CD4-positive, alpha-beta memory T cell (primary cell): ENCODE results near the gene BRS3. TPM values are rescaled to one million over a fixed set of nuclear protein-coding genes. Genes with fewer than 3 reads are reported as not detected.

Experiments used
- CTCF ChIA-PET: fragments of 350-600 bp; sonication (Branson Sonifier 250); formaldehyde crosslinking; loops from one replicate; lab custom pipeline; 2021; ENCODE audit warnings: inconsistent platforms; ENCODE audit not compliant: partially characterized antibody; lab: Charles Lee
- POLR2A ChIA-PET: fragments of 350-600 bp; sonication (Branson Sonifier 250); formaldehyde crosslinking; loops from one replicate; lab custom pipeline; 2021; ENCODE audit not compliant: partially characterized antibody; lab: Charles Lee
- DNase-seq, 5 donors: peaks; one replicate each; pipeline versions ENCODE4 v3.0.0 to v3.0.0-alpha.2; 2020 to 2022; ENCODE audit warnings: mixed read lengths in 1 of 5
- H3K27ac ChIP-seq: one replicate; pipeline ENCODE4 v1.7.0; 2013; ENCODE audit warnings: low read depth, low read length
- H3K27me3 ChIP-seq: 2 replicates; pipeline ENCODE4 v1.7.0; 2013; ENCODE audit warnings: mild to moderate bottlenecking, low read length, moderate library complexity; ENCODE audit not compliant: insufficient read depth
- H3K36me3 ChIP-seq: 2 replicates; pipeline ENCODE4 v1.7.0; 2013; ENCODE audit warnings: mild to moderate bottlenecking, low read length, moderate library complexity; ENCODE audit not compliant: insufficient read depth
- H3K4me1 ChIP-seq: 2 replicates; pipeline ENCODE4 v1.7.0; 2013; ENCODE audit warnings: mild to moderate bottlenecking, low read length, moderate library complexity; ENCODE audit not compliant: insufficient read depth
- H3K4me3 ChIP-seq, 2 donors: one replicate each; pipeline ENCODE4 v1.7.0; 2013; ENCODE audit warnings: low read length in 2 of 2, mild to moderate bottlenecking in 1 of 2
- H3K9me3 ChIP-seq, 2 donors: one replicate each; pipeline ENCODE4 v1.7.0; 2013; ENCODE audit warnings: low read length in 2 of 2, control low read depth in 1 of 2; ENCODE audit not compliant: control insufficient read depth in 1 of 2
- H3K27ac Mint-ChIP-seq, 7 donors: one replicate each; pipeline ENCODE4 v1.8.0; 2020 to 2021; ENCODE audit warnings: mixed read lengths in 7 of 7, mild to moderate bottlenecking in 6 of 7, inconsistent platforms in 3 of 7, moderate library complexity in 3 of 7
- H3K27me3 Mint-ChIP-seq, 2 donors: one replicate each; pipeline ENCODE4 v1.8.0; 2020 to 2021; ENCODE audit warnings: mixed read lengths in 2 of 2
- H3K36me3 Mint-ChIP-seq, 2 donors: one replicate each; pipeline ENCODE4 v1.8.0; 2020 to 2021; ENCODE audit warnings: mixed read lengths in 2 of 2, inconsistent platforms in 1 of 2, mild to moderate bottlenecking in 1 of 2
- H3K4me1 Mint-ChIP-seq, 4 donors: one replicate each; pipeline ENCODE4 v1.8.0; 2020 to 2021; ENCODE audit warnings: mixed read lengths in 4 of 4, mild to moderate bottlenecking in 1 of 4
- H3K4me3 Mint-ChIP-seq, 8 donors: one replicate each; pipeline ENCODE4 v1.8.0; 2020 to 2021; ENCODE audit warnings: mixed read lengths in 8 of 8, mild to moderate bottlenecking in 7 of 8, moderate library complexity in 6 of 8, inconsistent platforms in 3 of 8
- H3K9me3 Mint-ChIP-seq, 8 donors: one replicate each; pipeline ENCODE4 v1.8.0; 2020 to 2021; ENCODE audit warnings: mixed read lengths in 8 of 8, mild to moderate bottlenecking in 5 of 8, inconsistent platforms in 3 of 8, moderate library complexity in 1 of 8
- intact Hi-C: fragments of 100-400 bp; cut with micrococcal nuclease; formaldehyde crosslinking; loops from one replicate; pipeline ENCODE4 v1.15.1; 2023
- polyA plus RNA-seq, 2 donors: library from polyadenylated mRNA; unstranded; fragments of 300-500 nt; fragmentation: Illumina TruSeq; gene quantifications; one replicate each; pipeline ENCODE4 v1.2.3, GENCODE V29; 2021
- total RNA-seq, 2 experiments: library from RNA; stranded (reverse); gene quantifications; one replicate each; pipeline ENCODE4 v1.2.3, GENCODE V29; 2021

Gene BRS3
- total and polyA plus RNA-seq, 4 experiments from 2014 or later: not detected

DNA sequence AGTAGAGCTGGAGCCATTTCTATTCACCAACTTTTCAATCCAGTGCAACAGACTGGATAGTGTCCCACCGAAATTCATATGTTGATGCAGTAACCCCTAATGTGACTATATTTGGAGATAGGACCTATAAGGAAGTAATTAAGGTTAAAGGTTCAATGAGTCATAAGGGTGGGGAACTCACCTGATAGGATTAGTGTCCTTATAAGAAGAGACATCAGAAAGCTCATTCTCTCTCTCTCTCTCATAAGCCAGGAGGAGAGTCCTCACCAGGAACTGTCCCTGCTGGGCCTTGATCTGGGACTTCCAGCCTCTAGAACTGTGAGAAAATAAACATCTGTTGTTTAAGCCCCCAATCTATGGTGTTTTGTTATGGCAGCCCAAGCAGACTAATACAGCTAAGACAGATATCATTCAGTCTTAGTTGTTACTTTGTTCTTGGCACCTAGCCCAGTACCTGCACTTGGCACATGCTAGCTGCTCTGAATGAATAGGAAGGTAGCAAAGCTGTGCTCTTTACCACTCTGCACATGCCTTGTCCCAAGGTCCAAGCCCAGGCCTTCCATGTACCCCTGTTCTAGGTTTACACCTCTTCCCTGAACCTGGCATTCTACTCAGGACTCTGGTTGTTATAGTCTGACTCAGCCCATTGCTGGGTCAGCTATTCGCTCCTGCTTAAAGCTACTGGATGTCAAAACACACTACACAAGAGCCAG lies 19.2 kb upstream of the BRS3 start:
- Mint-ChIP-seq H3K4me3 (no peak overlapping the region), H3K36me3 (no peaks in the 10 kb centered on the region), H3K9me3 (no peaks in the 10 kb centered on the region), H3K27me3 (peaks cover 0 to 1% of the 10 kb centered on the region in 2 donors), H3K4me1 (no peaks in the 10 kb centered on the region), H3K27ac (no peak overlapping the region)
- no peaks in the 10 kb centered on the region for H3K36me3 ChIP-seq
- no peaks in the 10 kb centered on the region for H3K27me3 ChIP-seq
- intact Hi-C loops: no loop called here
- H3K4me1 ChIP-seq: no peaks in the 10 kb centered on the region
- ChIA-PET CTCF (no interaction called here), POLR2A (no interaction called here)
- DNase-seq: no peak
- no peak overlapping the region for H3K4me3 ChIP-seq
- H3K27ac ChIP-seq: no peak overlapping the region
- H3K9me3 ChIP-seq: no peaks in the 10 kb centered on the region

DNA sequence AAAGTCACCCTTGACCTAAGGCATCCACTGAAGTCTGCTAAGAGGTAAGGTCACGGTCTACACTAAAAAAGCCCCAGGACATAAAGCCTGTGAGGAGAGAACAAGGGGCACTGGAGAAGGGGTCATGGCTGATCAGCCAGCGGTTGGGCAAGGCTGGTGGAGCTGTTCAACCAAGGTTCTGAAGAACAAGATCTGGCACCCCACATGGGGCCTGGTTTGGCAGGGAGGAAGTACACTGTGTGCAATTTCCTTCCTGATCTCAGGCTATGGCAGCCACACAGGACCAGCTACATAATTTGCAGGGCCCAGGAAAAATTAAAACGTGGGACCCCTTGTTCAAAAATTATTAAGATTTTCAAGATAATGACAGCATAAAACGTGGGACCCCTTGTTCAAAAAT lies 14.1 kb upstream of the BRS3 start:
- H3K36me3 Mint-ChIP-seq: no peaks in the 10 kb centered on the region
- no peaks in the 10 kb centered on the region for H3K4me1 Mint-ChIP-seq
- Histone ChIP-seq H3K9me3 (no peaks in the 10 kb centered on the region), H3K27ac (no peak overlapping the region), H3K36me3 (no peaks in the 10 kb centered on the region), H3K27me3 (no peaks in the 10 kb centered on the region), H3K4me3 (no peak overlapping the region), H3K4me1 (no peaks in the 10 kb centered on the region)
- ChIA-PET CTCF (no interaction called here), POLR2A (no interaction called here)
- intact Hi-C loops: no loop called here
- H3K9me3 Mint-ChIP-seq: no peaks in the 10 kb centered on the region
- H3K4me3 Mint-ChIP-seq: no peak overlapping the region
- no peak for DNase-seq
- H3K27ac Mint-ChIP-seq: peak overlapping the region in 1 of 7 donors; percentile 41
- peaks cover 0 to 1% of the 10 kb centered on the region in 2 donors for H3K27me3 Mint-ChIP-seq

DNA sequence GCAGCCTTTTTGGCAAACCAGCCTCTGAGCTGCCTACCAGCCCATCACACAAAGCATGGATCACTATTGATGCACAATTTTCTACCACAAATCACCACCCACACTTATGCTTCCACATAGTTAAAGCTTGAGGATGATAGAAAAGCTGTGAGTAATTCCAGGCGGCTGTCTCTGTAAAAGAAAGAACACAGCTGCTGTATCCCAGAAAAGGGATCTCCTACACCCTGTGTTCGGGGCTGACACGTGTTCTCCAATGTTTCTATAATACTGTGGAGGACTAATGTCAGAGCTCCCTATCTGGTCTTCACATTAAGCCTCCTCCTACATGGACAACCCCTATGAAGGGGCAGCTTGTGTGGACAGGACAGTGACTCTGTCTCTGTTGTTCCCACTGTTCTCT lies 12.5 kb upstream of the BRS3 start:
- ChIA-PET CTCF (no interaction called here), POLR2A (no interaction called here)
- Mint-ChIP-seq H3K4me3 (no peak overlapping the region), H3K27me3 (peaks cover 0 to 1% of the 10 kb centered on the region in 2 donors), H3K9me3 (no peaks in the 10 kb centered on the region), H3K4me1 (no peaks in the 10 kb centered on the region), H3K27ac (no peak overlapping the region), H3K36me3 (no peaks in the 10 kb centered on the region)
- no peaks in the 10 kb centered on the region for H3K27me3 ChIP-seq
- no peak overlapping the region for H3K4me3 ChIP-seq
- intact Hi-C loops: no loop called here
- H3K9me3 ChIP-seq: no peaks in the 10 kb centered on the region
- H3K4me1 ChIP-seq: no peaks in the 10 kb centered on the region
- H3K36me3 ChIP-seq: no peaks in the 10 kb centered on the region
- H3K27ac ChIP-seq: no peak overlapping the region
- DNase-seq: no peak

DNA sequence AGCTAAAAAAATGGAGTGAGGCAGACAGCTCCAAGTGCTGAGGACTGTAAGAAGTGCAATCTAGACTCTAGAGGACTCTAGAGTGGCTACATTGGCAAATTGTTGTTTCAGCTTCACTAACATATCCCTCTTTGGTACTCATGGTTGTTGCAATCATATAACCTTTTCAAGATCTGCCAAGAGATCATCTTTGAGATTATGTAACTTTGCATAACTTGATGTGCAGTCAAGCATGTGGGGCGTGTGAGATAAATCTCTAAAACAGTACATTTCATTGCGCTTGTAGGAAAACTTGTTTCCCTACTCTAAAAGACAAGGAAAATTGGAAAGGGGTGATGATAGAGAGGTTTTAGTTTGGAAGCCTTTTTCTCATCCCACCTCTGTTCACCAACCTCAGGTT lies 11.2 kb upstream of the BRS3 start:
- Mint-ChIP-seq H3K4me3 (no peak overlapping the region), H3K27me3 (peaks cover 0 to 3% of the 10 kb centered on the region in 2 donors), H3K9me3 (no peaks in the 10 kb centered on the region), H3K36me3 (no peaks in the 10 kb centered on the region), H3K4me1 (no peaks in the 10 kb centered on the region), H3K27ac (no peak overlapping the region)
- no peaks in the 10 kb centered on the region for H3K9me3 ChIP-seq
- no peaks in the 10 kb centered on the region for H3K4me1 ChIP-seq
- intact Hi-C loops: no loop called here
- H3K36me3 ChIP-seq: no peaks in the 10 kb centered on the region
- H3K27me3 ChIP-seq: no peaks in the 10 kb centered on the region
- no peak for DNase-seq
- CTCF ChIA-PET: no interaction called here
- no peak overlapping the region for H3K27ac ChIP-seq
- H3K4me3 ChIP-seq: no peak overlapping the region
- POLR2A ChIA-PET: no interaction called here

DNA sequence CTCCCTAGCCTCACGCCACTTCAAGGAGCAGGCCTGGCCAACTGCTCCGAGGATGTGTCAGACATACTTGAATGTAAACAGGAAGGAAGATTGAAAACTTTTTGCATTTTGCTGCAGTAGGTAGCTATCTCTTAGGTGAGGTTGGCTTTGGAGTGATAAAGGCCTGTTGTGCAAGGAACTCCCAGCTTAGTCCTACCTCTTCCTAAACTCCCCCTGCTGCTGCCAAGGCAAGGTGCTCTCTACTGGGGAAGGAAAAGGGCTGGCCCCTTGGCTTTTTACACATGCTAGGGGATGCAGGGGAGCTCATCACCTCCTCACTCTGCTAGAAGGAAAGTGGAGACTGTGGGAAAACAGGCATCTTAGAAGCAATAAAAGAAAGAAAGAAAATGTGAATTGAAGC lies 10.7 kb upstream of the BRS3 start:
- H3K27ac Mint-ChIP-seq: no peak overlapping the region
- Histone ChIP-seq H3K4me3 (no peak overlapping the region), H3K9me3 (no peaks in the 10 kb centered on the region), H3K27me3 (no peaks in the 10 kb centered on the region), H3K27ac (no peak overlapping the region), H3K4me1 (no peaks in the 10 kb centered on the region), H3K36me3 (no peaks in the 10 kb centered on the region)
- peak in 1 of 5 donors; percentile 2 for DNase-seq
- H3K36me3 Mint-ChIP-seq: no peaks in the 10 kb centered on the region
- ChIA-PET CTCF (no interaction called here), POLR2A (no interaction called here)
- intact Hi-C loops: no loop called here
- H3K4me1 Mint-ChIP-seq: no peaks in the 10 kb centered on the region
- no peaks in the 10 kb centered on the region for H3K9me3 Mint-ChIP-seq
- H3K4me3 Mint-ChIP-seq: no peak overlapping the region
- H3K27me3 Mint-ChIP-seq: peaks cover 0 to 2% of the 10 kb centered on the region in 2 donors

DNA sequence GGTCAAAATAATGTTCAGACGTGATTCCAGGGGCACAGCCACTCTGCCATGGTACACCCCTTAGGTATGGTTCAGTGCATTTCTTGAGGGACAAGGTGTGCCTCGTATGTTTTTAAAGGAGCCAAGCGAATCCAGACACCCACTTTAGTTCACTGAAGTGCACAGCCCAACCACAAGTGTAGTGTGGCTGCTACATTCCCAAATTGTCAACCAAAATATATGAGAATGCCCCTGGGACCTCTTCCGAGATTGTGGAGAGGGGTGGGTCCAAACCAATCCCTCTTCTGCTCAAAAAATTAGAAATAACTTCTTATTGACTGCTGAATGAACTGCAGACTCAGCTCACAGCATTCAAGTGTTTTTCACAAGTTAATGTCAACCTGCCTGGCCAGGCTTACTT lies 7.4 kb upstream of the BRS3 start:
- Histone ChIP-seq H3K27ac (no peak overlapping the region), H3K4me1 (no peaks in the 10 kb centered on the region), H3K9me3 (no peaks in the 10 kb centered on the region), H3K36me3 (no peaks in the 10 kb centered on the region), H3K27me3 (no peaks in the 10 kb centered on the region), H3K4me3 (no peak overlapping the region)
- Mint-ChIP-seq H3K4me3 (no peak overlapping the region), H3K9me3 (peaks cover 0 to 3% (median 0%) of the 10 kb centered on the region in 8 donors), H3K4me1 (no peaks in the 10 kb centered on the region), H3K27ac (peak overlapping the region in 1 of 7 donors; percentile 53), H3K27me3 (peaks cover 3 to 4% of the 10 kb centered on the region in 2 donors), H3K36me3 (no peaks in the 10 kb centered on the region)
- ChIA-PET CTCF (no interaction called here), POLR2A (no interaction called here)
- intact Hi-C loops: no loop called here
- no peak for DNase-seq

DNA sequence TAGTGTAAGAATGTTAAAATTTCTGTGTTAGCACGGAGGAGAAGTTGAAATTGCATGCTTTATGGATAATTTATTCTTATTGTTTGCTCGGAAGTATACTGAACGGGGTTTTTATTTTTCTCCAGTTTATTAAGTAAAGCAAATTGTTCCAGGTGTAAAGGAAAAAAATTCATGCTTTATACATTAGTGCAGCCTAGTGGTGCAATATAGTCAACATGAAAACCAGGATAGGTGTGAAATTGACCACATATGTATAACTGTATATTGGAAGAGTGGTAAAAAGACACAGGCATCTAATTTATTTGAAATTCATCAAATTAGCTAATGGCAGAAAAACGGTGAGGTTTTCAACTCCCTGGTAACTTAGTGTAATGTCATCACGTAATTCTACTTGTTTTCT lies 959 bp downstream of the BRS3 start:
- Histone ChIP-seq H3K27ac (no peak overlapping the region), H3K4me3 (no peak overlapping the region), H3K36me3 (no peaks in the 10 kb centered on the region), H3K27me3 (no peaks in the 10 kb centered on the region), H3K9me3 (no peaks in the 10 kb centered on the region), H3K4me1 (no peaks in the 10 kb centered on the region)
- no peak overlapping the region for H3K4me3 Mint-ChIP-seq
- POLR2A ChIA-PET: no interaction called here
- H3K36me3 Mint-ChIP-seq: no peaks in the 10 kb centered on the region
- CTCF ChIA-PET: no interaction called here
- DNase-seq: no peak
- H3K4me1 Mint-ChIP-seq: no peaks in the 10 kb centered on the region
- intact Hi-C loops: no loop called here
- peaks cover 19 to 20% of the 10 kb centered on the region in 2 donors for H3K27me3 Mint-ChIP-seq
- H3K9me3 Mint-ChIP-seq: no peaks in the 10 kb centered on the region
- no peak overlapping the region for H3K27ac Mint-ChIP-seq
